Hematopoietic multipotent progenitor cell treated with erythropoietin and hydrocortisone succinate and interleukin-3 and kit ligand, for 8 days (in vitro differentiated cells): ENCODE measurements around the gene LMTK2.

Experiments
- DNase-seq: peaks from one replicate; pipeline ENCODE4 v3.0.0-alpha.2; 2015

Gene LMTK2

DNA sequence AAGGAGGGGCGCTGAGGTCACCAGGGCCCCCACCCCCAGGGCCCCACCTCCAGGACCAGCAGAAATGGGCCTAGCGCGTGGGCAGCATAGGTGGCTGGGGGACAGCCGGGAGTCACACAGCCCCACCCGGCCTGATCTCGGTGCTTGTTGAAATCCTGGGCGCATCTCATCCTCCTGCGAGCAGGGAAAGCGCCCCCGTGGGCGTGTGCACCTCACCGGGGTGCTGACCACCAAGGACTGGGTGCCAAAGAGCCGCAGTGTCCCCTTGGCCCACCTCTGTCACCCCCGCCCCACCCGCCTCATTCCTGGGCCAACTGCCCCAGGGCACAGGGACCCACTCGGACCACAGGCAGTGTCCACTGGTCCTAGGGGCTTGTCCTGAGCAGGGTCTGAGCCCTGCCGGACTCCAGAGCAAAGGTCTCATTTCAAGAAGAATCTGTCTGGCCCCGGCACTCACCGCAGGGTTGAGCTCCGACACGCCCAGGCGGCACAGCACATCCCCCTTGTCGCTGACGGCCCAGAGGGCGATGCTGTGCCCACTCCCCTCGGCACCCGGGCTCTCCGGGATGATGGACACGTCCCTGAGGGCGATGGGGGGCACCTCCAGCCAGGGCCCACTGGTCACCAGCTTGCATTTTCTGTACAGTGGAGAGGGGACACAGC lies 116.0 kb downstream of the LMTK2 start:
- DNase-seq, result no peak

DNA sequence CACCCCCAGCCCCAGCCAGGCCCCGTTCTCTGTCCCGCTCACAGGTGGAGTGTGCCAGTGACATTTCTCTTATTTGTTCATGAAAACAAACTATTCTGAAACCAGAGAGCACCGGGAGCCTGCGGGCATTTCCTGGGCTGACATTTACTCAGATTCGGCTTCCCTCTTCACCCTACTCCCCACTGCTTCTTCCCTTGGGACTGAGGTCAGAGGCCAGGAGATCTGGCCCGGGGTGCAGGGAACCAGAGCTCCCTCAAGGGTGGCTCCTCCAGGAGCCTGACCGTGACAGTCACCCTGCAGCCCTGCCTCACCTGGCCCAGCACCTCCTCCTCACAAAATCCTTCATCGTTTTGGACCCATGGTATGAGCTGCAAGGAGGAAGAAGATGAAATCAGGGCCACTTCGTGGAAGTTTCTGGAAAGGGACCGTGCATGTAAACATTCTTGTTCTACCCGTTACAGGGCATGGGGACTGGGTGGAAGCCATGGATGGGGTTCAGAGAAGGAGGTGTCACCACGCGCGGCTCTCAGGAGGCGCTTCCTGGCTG lies 116.8 kb downstream of the LMTK2 start:
- no peak for DNase-seq

DNA sequence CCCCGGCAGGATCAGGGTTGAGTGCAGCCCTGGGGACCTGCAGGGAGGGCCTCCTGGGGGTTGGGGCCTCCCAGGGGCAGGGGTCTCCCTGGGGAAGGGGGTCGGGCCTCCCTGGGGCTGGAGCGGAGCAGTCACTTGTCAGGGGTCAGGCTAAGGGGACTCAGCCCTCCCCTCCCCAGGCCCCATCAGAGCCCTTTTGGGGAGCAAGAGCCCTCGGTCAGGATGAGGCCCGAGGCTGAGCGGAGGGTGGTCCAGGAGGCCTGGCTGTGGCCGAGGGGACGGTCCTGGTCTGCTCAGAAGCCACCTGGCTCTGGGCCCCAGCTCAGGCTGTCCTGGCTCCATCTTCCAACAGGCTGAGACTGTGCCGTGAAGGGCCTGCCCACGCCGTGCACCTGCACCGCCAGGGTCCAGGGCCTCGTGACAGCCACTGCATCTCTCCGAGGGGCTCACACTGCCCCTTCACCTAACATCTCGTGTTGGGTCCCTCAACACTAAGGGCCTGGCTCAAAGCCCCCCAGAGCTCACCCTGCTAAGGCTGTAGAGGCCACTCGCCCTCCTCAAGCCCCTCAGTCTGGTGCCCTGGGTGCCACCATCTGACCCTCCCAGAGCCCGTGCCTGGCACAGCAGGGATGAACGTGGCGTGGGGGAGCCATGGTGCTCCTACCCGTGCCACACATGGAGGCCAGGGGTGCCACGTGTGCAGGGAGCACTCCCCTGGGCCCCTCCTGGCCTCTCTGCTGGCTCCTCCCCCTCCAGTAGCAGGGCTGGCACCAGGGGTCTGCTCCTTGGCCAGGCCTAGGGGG lies 117.4 kb downstream of the LMTK2 start:
- no peak for DNase-seq

DNA sequence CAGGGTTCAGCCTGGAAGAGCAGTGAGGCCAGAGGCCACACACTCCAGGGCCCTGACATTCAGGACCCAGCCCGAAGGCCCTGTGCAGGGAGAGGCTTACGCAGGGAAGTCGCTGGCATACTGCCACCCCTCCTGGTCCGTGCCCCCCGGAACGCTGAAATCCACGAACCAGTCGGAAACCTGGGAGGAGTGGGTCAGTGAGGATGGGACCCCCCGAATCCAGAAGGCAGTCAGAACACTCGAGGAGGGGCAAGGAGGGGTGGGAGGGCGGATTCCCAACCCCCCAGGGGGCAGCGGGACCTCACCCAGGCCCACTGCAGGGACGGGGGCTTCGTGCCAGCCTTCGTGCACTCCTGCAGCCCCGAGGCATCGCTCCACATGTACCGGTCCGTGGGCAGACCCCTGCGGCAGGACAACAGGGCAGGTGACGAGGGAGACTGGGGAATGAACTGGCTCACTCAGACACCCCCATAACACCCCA lies 118.1 kb downstream of the LMTK2 start:
- DNase-seq, result no peak

DNA sequence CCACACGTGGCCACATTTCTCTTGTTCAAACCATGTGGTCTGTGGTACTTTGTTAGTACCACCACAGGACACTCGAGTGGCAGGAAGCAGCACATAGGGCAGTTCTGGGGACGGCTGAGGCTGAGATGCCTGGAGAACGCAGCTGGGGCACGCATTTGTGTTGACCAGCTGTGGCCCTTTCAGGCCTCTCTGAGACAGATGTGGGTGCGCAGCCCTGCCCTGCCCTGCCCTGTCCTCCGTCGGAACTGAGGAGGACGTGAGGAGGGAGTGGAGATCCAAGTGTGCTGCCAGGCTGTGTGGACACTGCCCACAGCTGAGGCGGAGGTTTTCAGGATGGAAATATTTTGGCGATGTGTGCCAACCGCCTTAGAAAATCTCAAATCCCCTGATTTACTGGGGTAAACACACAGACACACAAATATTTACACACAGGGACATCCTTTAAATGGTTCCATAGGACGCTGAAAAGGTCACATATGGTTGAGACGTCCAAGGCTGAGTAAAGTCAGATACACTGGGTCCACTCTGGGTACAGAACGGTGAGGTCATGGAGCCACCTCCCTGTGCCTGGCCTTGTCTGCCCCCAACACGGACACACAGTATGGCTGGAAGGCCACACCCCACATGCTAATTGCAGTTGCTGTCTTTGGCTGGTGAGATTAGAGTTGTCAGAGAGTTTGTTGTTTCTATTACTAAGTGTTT lies 119.4 kb downstream of the LMTK2 start:
- DNase-seq, result no peak

DNA sequence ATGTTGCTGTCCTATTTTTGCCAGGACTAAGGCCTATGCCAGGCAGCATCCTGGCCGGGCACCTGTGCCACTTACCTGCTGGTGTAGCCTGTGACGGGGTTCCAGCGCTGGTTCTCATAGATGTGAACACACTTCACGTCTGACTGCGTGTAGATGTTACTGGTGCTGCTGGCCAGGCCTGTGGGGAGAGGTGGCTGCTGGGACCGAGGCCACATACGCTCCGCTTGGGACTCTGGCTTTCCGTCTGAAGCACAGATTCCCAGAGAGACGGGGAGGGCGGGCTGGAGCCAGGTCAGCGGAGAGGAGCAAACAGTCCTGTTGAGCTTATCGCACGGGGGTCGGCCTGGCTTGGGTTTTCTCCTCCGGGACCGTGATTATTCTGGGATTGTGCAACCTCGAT lies 121.3 kb downstream of the LMTK2 start:
- DNase-seq, result no peak

DNA sequence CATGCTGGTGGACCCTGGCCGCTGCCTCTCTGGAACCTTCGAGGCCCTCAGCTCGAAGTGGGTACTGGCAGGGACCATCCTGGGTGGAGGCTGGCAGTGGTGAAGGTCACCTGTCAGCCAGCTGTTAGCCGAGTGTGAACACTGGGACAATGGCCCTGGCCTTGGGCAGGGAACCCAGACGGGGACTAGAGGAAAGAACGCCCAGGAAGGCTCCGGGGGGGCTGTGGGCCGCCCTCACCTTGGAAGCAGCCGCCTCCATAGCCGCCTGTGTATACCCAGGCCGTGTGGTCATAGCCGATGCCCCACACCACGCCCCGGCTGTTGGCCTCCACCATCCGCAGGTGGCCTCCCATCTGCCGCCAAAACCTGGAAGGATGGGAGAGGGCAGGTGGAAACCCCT lies 122.1 kb downstream of the LMTK2 start:
- DNase-seq, result no peak

DNA sequence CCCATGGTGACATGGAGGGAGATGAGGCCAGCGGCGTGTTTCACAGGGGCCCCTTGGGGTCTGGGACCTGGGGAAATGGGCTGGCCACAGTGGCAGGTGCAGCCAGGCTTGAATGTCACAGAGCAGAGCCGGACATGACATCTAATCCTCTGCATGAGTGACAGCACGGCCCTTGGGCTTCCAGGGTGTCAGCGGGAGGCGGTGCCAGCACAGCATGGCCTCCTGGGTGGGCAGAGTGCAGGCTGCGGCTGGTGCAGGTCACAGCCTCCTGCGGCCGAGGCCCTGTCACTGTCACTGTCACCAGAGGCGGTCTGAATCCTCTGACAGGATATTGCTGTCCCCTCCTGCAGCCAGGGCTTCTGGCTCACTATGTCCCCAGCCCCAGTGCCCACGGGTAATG lies 122.8 kb downstream of the LMTK2 start:
- DNase-seq, result no peak

DNA sequence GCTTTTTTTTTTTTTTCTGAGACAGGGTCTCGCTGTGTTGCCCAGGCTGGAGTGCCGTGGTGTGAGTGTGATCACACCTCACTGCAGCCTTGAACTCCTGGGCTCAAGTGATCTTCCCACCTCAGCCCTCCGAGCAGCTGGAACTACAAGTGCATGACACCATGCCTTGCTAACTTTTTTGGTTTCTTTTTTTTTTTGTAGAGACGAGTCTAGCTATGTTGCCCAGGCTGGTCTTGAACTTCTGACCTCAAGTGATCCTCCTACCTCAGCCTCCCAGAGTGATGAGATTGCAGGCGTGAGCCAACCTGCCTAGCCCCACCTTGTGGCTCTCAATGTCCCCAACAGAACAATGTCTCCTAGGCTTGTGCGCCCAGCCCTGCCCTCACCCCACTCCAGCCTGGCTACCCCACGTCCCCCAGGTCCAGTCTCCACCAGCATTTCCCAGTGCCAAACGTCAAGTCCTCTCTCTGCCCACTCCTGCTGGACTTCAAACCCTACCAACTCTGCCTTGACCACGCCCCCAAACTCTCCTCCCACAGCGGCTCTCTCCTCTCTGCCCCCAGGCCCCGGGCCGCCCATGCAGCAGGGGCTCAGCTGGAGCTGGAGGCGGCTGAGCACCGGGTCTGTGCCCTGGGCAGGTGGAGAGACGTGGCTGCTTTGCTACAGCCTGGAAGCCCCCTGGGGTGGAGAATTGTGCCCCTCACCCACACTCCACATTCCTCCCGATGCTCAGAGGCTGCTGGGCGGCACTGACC lies 123.5 kb downstream of the LMTK2 start:
- no peak for DNase-seq

DNA sequence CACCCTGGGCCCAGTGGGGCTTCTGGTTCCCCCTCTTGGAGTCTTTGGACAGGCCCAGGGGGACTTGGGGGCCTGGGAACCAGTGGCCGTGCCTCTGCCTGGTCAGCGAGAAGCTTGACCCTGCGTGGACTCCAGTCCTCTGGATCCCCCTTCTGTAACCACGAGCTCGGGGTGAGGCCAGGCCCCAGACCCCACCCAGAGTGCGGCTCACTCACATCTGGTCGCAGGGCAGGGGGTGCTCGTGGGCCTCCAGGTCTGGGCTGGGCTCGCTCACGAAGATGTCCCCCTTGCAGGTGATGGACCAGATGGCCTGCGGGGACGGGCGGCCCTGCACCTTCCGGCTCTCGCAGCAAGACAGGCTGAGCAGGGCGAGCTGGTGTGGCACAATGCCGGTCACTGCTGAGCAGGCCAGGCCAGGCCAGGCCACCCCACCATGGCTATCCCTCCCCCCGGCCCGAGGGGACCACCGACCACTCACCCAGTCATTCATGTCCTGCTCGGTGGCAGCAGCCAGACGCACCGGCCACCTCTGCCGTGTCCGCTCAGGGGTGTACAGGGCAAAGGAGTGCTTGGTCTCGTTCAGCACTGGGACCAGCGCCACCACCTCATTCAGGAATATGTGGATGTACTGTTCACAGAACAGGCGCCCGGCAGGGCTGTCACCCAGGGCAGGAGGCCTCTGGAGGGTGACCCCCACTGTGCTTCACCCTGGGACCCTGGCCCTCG lies 124.2 kb downstream of the LMTK2 start:
- no peak for DNase-seq

DNA sequence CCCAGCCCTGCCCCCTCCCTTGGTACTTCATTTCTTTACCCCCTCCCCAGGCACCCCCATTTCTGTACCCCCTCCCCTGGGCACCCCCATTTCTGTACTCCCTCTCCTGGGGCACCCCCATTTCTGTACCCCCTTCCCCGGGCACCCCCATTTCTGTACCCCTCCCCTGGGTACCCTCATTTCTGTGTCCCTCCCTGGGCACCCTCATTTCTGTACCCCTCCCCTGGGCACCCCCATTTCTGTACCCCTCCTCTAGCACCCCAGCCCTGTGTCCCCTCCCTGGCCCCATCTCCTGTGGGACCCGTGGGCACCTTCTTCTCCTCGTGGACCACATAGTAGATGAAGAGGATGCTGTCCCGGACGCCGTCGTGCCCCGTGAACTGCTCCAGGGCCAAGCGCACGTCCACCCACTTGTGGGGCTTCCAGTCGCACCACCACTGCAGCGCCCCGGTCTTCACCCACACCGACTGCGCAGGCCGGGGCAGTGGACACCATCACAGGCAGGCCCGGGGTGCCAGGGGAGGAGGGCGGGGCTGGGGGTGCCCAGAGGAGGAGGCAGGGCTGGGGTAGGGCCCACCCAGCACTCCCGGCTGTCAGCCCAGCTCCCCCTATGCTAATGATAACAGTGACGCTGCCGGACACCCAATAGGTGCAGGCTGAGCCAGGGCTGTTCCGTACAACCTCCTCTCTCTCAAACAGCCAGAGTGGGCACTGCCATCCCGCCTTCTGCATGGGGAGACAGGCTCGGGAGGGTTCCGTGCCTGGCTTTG lies 125.0 kb downstream of the LMTK2 start:
- no peak for DNase-seq

DNA sequence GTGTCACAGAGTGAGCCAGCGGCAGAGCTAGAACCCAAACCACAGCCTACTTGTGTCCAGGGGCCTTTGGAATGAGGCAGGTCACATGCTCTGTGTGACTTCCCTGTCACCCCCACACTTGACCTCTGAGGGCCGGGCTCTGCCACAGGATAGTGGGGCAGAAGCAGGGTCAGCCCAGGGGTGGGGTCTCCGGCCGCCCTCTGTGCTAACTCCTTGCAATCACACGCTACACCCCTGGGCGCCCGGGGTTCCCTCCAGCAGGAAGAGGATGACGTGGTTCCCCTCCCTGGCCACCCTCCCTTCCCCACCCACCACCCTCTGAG lies 125.6 kb downstream of the LMTK2 start:
- DNase-seq, result no peak

DNA sequence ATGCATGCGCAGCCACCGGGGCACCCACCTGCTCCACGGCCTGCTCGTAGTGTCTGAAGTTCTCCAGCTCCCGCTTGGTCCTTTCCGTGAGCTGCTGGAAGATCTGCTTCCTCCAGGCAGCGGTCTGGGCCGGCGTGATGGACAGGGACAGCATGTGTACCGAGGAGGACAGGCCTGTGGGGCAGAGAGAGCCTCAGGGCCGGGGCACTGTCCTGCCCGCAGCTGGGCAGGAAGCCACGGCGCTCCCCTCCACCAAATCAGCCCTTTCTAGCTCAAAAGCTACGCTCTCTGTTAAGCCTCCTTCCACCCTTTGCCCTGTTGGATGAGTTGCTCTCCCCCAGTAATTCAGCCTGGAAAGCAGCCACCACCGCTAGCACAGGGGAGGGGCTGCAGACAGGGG lies 126.1 kb downstream of the LMTK2 start:
- no peak for DNase-seq

DNA sequence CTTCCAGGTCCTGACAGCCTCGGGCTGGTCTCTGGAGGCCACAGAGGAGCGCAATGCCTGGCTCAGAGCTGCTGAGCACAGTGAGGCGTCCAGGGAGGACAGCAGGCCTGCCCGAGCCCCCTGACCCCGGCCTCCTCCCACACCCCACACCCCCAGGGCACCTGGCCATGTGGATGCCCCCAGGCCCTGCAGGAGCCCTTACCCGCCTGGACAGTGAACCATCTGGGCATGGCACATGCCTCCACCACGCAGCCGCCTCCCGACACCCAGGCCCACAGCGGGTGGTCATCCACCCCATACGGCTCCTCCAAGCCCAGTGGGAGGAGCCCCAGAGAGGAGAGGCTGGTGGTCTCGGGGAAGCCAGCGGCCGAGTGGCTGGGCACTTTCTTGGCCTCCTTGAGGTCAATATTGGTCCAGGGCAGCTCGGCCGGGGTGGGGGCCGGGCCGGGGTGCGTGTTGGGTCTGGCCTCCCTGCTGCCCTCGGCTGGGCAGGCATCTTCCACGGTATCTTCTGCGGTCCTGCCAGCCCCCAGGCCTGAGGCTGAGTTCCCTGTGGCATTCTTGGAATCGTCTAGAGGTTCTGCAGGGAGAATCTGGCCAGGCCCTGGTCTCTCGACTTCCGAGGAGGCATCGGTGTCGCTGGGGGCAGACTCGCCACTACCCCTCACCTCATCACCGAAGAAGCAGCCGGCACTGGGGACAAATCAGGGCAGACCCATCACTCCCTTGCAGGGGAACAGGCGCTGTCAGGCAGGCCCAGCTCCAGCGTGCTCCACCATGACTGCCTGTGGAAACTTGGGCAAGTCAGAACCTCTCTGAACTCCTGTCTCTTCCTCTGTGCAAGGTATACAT lies 126.8 kb downstream of the LMTK2 start:
- no peak for DNase-seq

DNA sequence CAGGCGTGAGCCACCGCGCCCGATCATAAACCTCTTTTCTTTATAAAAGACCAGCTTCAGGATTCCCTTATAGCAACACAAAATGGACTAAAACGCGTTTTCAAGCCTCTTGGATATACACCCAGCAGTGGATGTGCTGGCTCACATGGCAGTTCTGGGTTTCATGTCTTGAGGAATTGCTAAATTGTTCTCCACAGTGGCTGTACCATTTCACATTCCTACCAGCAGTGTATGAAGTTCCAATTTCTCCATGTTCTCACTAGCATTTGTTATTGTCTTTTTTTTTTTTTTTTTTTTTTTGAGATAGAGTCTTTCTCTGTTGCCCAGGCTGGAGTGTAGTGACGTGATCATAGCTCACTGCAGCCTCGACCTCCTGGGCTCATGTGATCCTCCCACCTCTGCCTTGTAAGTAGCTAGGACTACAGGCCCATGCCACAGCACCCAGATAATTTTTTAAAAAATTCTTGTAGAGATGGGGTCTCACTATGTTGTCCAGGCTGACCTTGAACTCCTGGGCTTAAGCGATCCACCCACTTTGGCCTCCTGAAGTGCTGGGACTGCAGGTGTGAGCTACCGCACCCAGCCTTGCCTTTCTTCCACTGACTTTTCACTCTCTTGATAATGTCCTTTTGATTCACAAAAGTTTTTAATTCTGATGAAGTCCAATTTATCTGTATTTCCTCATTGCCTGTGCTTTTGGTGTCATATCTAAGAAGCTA lies 127.9 kb downstream of the LMTK2 start:
- no peak for DNase-seq

DNA sequence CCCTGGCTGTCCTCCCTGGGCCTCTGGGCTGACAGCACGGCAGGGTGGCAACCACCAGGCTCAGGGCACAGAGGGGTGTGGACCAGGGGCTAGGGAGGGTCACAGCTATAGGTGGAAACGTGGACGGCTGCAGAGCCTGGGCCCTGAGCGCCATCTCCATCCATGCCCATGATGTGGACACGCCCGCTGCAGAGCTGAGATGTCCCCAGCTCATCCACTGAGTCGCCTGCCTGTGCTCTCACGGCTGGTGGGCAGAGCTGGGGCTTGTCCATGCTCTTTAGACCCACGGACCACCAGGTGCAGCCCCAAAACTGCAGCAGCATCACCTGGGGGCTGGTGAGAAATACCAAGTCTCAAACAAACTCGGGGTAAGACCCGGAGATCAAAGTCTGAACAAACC lies 129.2 kb downstream of the LMTK2 start:
- no peak for DNase-seq

DNA sequence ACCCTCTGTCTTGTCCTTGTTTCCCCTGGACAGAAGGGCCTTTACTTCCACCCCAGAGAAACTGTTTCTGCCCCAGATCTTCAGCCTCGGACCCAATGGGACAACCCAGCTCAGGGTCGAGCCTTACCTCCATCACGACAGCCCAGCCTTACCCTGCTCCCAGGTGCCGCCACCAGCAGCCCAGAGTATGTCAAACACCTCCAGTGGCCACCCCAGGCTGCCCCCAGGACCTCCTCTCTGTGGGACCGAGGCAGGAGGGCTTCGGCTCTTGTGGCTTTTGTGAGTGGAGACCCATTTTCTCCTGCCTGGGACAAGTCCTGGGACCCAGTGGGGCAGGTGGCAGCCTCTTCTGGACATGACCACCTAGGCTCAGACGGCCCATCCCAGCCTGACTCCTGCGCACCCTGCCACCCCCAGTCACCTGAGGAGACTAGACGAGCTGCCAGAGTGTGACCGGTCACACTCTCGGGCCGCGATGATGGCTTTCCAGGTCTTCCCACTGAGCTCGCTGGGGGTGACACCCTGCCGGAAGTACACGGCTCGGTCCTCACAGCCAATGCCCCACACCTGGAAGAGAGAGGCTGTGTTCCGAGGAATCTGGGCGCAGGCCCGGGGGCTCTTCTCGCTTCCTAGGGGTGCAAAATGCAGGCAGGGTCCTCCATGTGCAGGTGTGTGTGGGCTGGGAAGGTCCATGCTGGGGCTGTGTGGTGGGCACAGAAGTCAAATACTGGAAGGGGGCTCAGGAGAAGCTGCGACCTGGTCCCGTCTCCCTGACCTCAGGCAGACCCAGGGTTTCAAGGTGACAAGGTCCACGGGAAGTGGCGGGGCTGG lies 129.9 kb downstream of the LMTK2 start:
- DNase-seq, result no peak

DNA sequence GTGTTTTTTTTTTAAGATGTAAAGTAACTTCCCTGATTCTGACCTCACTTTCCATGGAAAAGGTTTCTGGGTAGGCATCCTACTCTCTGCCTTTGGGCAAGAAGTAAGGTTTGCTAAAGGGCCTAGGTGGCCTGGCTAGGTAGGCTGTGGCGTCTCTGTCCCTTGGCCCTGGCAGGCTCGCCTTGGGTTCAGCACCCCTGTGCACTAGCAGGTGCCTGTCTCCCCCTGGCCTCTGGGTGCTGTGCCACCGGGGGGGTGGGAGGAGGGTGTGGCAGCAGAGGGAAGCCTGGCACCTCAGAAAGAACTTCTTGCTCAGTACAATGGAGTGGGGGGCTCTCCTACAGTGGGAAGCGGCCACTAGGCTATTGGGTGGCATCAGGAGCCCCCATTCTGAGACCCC lies 131.4 kb downstream of the LMTK2 start:
- DNase-seq, result no peak

DNA sequence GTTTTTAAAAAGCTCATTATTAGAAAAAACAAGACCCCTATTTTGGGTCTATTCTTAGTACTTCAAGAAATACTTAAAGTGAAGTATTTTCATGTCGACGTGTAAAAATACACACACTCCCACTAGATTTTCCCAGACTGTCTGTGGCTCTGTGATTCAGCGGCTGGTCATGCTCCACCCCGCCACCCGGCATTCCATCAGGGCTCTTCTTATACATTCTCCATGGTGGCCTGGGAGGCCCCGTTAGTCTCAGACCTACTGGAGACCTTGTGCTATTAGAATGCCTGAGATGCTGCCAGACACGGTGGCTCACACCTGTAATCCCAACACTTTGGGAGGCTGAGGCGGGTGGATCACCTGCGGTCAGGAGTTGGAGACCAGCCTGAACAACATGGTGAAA lies 132.3 kb downstream of the LMTK2 start:
- DNase-seq, result no peak
